ENCODE measurements around the gene EIPR1.

DNA sequence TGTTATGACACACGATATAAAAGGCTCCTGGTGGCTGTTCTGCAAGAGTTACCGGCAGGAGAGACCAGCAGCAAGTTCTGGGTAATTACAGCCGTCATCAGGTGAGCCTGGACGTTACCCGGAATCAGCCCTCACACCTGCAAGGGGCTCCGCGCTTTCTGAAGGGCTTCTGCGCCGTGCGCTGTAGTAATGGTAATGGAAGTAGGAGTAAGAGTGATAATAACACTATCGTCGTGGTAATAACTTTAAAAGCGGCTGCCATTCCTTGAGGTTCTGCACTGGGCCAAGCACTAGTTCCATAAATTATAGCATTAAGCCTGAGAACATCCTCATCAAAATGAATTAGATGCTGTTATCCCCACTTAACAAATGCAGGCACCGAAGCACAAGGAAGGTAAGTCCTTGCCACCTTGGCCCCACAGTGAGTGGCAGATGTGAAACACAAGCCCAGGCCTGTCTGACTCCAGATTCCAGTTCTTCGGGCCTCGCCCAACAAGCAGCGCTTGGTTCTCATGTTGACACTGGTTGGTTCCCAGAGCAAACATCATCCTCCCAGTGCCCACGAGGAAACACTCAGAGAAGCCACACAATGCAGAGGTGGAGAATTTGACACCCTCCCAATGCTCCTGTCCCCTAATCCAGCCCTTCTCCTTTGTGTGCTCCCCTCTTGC is 205.2 kb downstream of the EIPR1 start:
- TF ChIP-seq, protein P1, sequence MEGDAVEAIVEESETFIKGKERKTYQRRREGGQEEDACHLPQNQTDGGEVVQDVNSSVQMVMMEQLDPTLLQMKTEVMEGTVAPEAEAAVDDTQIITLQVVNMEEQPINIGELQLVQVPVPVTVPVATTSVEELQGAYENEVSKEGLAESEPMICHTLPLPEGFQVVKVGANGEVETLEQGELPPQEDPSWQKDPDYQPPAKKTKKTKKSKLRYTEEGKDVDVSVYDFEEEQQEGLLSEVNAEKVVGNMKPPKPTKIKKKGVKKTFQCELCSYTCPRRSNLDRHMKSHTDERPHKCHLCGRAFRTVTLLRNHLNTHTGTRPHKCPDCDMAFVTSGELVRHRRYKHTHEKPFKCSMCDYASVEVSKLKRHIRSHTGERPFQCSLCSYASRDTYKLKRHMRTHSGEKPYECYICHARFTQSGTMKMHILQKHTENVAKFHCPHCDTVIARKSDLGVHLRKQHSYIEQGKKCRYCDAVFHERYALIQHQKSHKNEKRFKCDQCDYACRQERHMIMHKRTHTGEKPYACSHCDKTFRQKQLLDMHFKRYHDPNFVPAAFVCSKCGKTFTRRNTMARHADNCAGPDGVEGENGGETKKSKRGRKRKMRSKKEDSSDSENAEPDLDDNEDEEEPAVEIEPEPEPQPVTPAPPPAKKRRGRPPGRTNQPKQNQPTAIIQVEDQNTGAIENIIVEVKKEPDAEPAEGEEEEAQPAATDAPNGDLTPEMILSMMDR (IDR thresholded peaks at IDR 0.05; ENCODE audit: extremely low read depth in 1 of 2, insufficient read depth in 1 of 2, low read depth in 1 of 2, low read length in 2 of 2), result no peak
- no peak for TF ChIP-seq POLR2A (IDR thresholded peaks at IDR 0.05; ENCODE audit: low read depth, low read length)
- TF ChIP-seq EZH2 (IDR thresholded peaks at IDR 0.05; ENCODE audit: borderline replicate concordance, low read depth, low read length, severe bottlenecking), result no peak
- TF ChIP-seq, protein P2, sequence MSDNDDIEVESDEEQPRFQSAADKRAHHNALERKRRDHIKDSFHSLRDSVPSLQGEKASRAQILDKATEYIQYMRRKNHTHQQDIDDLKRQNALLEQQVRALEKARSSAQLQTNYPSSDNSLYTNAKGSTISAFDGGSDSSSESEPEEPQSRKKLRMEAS (IDR thresholded peaks at IDR 0.05; ENCODE audit: insufficient read depth, insufficient read length), result no peak
- TF ChIP-seq POLR2AphosphoS5 (IDR thresholded peaks at IDR 0.05; ENCODE audit: insufficient read depth, low read depth, low read length), result no peak
- no peak for TF ChIP-seq MYC (IDR thresholded peaks at IDR 0.05; ENCODE audit: low read depth, low read length)
- TF ChIP-seq FOS (IDR thresholded peaks at IDR 0.05; ENCODE audit: borderline replicate concordance, insufficient read depth, low read length), result no peak
- no peak for TF ChIP-seq JUN (IDR thresholded peaks at IDR 0.05; ENCODE audit: borderline replicate concordance, insufficient read depth, insufficient read length, low read depth)
